GM19395 (cell line): ENCODE results near the gene HOXB4.
"Not testable (repeated sequence)": the region's sequence is repeated elsewhere in the genome, so short reads cannot be mapped to it uniquely, and the experiment has no call there.

Experiments
- ATAC-seq: cut with Tn5 transposase; IDR thresholded peaks from one replicate; pipeline ENCODE4 v1.9.1; 2021; ENCODE audit warnings: mild to moderate bottlenecking, moderate library complexity; ENCODE audit not compliant: unreplicated experiment

The HOXB4 gene

DNA sequence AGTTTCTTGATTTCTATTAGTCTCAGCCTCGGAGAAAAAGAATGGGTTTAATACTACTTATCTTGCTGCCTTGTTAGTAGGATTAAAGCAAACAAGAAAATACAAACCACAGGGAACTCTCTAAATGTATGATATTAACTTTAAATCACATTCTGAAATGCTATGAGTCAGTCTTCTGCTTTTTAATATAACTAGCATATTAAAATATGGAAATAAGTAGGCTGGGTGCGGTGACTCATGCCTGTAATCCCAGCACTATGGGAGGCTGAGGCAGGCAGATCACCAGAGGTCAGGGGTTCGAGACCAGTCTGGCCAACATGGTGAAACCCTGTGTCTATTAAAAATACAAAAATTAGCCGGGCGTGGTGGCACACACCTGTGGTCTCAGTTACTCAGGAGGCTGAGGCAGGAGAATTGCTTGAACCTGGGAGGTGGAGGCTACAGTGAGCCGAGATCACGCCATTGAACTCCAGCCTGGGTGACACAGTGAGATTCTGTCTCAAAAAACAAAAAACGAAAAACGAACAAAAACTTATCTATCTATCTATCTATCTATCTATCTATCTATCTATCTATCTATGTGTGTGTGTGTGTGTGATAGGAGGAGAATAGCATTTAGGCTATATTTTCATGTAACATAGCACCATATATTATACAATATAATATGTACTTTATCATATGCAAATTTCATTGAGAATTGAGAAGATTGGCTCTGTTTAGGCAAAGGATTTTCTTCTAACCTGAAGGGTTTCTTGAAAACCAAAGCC is 42.2 kb downstream of the HOXB4 start:
- ATAC-seq = not testable (repeated sequence)

DNA sequence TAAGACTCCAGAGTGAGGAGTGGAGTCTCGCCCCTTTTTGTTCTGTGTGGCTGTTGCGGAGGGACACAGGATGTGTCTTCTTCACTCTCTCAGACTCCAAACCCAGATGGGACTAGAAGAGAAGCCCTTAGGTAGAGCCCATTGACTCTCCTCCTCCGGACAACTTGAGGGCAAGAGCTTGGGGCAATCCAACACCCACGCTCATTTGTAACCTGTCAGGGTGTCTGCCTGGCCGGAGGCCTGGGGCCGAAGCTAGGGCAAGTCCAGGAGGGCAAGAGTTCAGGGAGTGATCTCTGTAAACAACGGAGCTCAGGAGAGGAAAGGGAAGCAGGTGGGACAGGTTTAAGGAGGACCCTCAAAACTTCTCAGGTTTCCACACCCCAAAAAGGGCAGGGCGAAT is 45.9 kb downstream of the HOXB4 start:
- no peak for ATAC-seq

DNA sequence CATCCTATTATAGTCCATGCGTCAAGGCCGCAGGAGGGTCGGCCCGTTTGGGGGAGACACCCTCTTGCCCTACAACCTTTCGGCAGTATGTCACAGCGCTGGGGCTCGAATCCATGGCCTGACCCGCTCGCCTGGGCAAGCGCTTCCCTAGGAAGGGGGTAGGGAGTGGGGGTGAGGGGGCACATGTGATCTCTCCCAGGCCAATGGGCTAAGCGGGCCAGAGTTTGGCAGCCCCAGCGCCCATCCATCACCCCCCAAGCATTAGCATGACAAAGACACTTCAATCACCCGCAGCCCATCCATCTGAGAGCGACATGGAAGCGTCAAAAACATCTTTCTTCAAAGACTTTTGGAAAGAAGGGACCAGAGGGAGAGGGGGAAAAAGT is 47.3 kb downstream of the HOXB4 start, which contains the start of gene HOXB1:
Gene HOXB1 (minus strand): TSS at position 125 of the 386 bp plus-strand sequence. CDS start 107 bp downstream, at position 18.
- ATAC-seq = no peak

DNA sequence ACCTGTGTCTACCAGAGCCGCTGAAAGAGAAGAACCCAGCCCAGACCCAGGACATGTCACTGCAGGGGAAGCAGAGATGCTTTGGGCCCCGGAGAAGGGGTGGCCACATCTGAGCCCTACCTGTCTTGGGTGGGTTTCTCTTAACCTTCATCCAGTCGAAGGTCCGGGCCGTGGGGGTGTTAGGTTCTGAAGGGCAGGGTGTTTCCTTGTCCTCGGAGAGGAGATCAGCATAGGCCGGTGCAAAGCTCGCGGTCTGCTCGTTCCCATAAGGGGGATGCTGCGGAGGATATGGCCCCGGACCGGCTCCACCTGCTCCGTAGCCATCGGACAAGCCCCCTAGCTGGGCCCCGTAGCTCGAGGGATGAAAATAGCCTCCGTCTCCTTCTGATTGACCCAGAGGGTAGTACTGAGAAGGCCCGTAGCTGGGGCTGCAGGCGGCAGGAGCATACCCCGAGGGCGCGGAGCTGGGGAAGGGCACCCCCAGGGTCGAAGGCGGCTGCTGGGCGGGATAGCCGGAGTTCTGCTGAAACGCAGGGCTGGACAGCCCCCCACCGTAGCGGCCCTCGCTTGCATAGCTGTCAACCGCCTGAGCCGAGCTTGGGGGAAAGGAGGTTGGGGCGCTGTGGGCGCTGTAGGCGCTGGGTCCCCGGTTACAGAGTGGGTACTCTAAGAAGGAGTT is 47.8 kb downstream of the HOXB4 start:
- ATAC-seq = no peak

DNA sequence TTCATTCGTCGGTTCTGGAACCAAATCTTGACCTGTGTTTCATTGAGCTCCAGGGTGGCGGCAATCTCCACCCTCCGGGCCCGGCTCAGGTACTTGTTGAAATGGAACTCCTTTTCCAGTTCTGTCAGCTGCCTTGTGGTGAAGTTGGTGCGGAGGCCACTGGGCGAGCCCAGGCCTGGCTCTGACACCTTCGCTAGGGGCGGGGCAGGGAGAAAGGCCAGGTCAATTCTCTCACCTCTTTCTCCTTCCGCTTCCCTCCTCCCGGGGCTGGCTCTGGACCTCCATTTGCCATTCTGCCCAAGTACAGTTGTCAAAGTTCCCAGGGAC is 48.5 kb downstream of the HOXB4 start:
- ATAC-seq = no peak

DNA sequence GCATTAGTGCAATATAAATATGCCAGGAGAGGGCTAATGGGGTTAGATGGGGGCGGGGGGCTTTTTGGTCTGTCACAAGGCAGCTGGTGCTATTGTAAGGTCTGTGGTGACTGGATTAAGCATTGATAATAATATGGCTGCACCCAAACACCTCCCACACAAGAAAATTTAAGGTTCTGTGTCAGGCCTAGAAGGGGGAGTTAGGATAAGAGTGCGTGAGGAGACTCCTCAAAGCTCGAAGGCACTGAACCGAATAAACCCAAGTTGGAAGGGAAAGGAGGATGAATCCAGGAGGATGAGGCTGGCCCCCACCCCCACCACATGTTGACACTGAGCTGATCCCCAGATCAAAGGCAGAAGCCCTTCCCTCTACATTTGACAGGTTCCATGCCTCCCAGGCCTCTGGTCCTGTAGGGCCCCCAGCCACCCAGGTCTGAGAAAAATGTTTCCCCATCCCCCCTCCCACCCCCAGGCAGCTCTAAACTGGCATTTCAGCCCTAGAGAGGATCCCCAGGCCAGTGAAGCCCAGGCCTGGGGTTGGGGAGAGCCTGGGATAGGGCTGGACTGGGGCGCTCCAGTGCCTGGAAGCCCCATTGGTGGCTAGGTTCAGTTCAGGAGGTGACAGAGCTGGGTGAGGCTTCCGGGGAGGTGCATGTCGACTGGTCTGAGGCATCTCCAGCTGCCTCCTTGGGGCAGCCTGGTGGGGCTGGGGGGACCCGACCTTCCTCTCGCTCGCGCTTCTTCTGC is 49.0 kb downstream of the HOXB4 start:
- no peak for ATAC-seq

DNA sequence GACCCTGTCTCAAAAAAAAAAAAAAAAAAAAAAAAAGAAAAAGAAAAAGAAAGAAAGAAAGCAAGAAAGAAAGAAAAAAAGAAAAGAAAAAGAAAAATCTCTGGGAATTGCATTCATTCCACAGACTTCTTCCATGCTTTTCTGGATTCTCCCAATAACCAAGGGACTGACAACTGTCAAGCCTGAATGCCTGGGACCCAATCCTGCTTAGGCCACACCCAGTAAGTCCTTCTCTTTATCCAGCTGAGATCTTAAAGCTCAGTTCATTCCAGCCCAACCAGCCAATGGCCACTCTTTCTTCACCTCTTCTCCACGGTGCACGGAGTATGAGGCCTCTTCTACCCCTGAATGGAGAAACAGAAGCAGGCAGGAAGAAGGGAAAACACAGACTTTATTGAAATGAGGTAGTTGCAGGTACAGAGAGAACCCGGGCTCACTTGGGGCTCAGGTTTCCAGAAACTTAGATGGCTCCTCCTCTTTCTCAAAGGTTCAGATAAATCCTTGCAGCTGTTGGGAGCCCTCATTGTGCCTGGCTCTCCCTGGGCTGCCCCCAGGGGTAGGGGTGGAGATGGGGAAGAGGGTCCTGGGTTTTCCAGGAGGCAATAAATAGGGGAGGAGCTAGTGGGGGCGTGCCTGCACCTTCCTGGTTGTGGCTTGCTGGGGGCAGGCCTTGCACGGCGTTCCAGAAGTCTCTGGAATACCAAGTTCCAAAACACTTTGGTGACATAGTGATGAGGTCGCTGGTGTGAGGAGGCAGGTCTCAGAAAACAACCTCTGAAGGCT is 49.8 kb downstream of the HOXB4 start:
- no peak for ATAC-seq

DNA sequence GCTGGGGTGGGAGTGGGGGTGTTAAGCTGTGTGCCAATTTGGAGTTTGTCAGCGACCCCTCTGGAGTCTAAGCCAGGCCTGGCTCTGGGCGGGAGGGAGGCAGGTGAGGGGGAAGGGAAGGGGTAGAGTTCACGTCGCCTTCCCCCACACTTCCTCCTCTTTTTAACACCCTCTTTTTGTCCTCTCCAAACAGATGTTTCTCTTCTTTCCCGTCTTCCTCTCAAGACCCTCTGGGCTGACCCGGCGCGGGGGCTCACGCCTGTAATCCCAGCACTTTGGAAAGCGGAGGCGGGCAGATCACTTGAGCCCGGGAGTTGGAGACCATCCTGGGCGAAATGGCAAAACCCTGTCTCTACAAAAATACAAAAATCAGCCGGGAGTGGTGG is 50.6 kb downstream of the HOXB4 start:
- no peak for ATAC-seq

DNA sequence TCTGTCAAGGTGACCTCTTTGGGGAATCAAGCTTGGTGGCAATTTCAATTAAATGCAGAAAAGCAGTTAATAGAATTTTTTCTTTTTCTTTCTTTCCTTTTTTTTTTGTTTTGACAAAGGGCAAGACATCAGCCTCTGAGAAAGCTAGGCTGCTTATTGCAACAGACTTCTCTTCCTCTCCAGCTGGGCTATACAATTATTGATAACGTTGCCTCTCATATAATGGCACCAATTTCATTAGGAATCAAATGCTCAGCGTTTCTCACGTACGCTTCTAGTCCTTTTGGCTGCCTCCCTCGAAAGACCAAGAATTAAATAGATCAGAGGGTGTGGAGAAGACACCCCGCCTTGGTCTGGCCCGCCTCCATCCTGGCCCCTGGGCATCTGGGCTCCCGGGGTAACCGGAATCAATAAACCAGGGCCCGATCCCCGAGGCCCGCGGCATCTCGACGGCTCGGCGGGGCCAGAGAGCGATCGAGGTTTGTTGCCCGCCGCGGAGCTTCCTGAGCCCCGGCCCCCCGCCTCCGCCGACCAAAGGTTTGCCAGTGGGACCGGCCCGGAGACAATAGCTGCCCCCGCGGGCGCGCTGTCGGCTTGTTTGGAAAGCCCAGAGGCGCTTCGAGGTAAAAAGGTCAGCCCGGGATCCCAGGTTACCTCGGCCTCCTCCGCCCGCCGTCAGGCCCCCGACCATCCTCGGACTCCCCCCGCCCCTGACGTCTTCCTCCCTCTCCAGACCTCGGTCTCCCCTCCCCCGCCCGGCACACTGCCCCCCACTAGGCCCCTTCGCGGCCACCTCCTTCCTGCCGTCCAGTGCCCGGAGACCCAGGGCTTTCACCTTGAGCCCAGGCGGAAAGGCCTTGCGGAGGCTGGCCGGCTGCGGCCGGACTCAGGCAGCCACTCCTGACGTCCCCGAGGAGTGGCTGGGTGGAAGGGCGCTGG is 51.3 kb downstream of the HOXB4 start:
- ATAC-seq = no peak
